ENCODE results near the gene PHYKPL.

PHYKPL gene

DNA sequence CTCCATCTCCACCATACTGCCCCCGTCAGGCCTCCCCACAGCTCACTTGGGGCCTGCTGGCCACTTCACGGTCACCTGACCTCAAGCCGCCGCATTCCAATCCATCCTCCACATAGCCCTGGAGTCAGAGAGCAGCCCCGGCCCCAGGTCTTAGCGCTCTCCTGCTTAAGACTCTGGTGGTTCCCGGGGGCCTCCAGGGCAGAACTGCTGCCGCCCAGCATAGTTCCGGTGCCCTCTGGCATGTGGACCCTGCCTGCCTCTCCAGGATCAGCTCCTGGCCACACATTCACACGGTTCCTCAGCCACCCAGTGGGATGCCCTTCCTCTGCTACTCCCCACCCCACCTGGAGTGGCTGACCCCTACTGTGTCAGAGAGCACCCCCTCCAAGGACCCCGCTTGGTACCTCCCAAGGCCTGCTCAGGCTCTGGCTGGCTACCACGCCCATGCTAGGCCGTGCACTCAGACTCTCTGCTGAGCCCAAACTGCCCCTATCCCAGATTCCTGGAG is 8.7 kb downstream of the PHYKPL start:
- no peak for DNase-seq (ENCODE audit: low read depth in 3 of 3)

DNA sequence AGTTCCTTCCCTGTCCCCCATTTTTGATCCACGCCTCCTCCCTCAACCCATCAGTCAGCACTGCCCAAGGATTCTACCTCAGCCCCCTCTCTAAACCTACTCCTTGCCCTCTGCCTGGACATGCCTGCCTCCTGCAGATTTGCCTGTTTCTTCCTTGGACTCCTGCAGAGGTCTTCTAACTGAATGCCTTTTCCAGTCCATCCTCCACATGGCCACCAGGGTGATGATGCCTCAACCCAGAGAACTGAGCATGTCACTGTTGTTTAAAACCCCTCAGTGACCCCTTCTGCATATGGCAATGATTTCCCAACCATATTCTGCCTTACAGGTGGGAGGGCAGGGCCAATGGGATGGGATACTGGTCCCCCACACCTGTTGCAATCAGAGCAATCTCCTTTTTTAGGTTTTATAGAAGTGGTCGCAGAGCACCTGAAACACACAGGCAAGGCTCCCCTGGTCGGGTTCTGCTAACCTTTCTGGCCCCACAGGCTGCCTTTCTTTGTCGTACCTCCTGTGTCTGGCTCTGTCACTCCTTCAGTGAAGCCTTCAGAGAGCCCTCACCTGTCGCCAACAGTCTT is 9.3 kb downstream of the PHYKPL start:
- no peak for DNase-seq (ENCODE audit: low read depth in 3 of 3)

- no peak for DNase-seq (ENCODE audit: low read depth in 3 of 3)
These were observed 10.3 kb downstream of the PHYKPL start for GRCh38 chr5:178222292-178222691.

GRCh38 chr5:178221853-178222252 is 10.7 kb downstream of the PHYKPL start:
- DNase-seq (ENCODE audit: low read depth in 3 of 3): no peak

DNA sequence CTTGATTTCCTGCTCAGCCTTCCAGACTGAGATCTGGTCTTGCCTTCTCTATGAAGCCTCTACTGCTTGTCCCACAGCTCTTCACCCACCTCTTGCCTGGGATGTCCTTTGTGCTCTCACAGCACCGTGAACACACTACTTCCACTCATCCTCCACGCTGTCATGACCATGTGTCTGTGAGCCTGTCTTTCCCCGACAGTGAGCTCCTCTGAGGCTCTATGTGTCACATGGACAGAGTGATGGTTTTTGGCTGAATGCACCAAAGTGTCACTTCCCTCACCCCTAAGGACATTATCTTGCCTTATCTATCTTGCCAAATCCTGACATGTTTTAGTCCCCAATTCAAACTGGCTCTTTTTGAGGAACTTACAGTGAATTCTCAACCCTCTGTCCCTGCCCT is 11.3 kb downstream of the PHYKPL start:
- DNase-seq (ENCODE audit: low read depth in 3 of 3): no peak

- no peak for DNase-seq (ENCODE audit: low read depth in 3 of 3)
These were observed 13.8 kb downstream of the PHYKPL start for GRCh38 chr5:178218827-178219226.

DNA sequence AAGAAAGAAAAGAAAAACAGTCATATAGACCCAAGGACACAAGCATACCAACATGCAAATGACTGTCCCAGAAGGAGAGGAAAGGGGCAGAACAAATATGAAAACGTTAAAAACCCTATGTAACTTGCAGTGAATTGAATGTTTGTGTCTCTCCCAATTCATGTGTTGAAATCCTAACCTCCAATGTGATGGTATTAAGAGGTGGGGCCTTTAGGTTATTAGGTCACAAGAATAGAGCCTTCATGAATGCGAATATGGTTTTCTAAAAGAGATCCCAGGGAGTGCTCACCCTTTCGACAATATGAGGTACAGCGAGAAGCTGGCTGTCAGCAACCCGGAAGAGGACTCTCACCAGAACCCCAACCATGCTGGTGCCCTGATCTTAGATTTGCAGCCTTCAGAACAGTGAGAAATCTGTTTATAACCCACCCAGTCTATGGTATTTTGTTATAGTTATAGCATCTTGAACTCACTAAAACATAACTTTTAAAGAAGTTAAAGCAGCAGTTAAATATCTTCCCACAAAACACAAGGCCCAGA is 14.3 kb downstream of the PHYKPL start:
- no peak for DNase-seq (ENCODE audit: low read depth in 3 of 3)

DNA sequence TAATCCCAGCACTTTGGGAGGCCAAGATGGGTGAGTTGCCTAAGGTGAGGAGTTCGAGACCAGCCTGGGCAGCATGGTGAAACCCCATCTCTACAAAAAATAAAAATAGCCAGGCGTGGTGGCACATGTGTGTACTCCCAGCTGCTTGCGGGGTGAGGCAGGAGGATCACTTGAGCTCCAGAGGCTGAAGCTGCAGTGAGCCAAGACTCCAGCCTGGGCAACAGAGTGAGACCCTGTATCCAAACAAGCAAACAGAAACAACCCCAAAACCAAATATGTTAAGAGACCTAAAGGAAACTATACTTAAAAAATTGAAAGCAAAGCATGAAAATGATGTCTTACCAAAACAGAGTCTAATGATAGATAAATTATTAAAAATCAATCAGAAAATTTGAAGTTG is 15.8 kb downstream of the PHYKPL start:
- no peak for DNase-seq (ENCODE audit: low read depth in 3 of 3)

DNA sequence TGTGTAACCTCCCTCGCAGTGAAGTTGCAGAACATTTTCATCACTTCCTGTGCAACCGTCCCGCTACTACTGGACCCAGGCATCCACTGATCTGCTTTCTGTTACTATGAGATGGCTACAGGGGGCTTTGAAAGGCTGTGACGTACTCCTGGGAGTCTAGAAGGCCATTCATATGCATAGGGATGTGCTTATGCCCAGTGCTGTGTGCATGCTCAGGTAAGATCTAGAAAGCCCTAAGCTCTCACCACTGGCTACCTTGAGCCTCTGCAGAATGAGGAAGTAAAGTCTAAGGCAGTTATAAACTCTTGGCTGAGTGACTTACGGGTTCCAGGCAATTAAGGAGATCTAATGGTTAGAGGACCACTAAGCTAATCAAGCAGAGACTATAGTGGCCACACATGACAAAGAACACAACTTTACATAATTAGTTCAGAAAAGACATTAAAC is 16.5 kb downstream of the PHYKPL start:
- DNase-seq (ENCODE audit: low read depth in 3 of 3): no peak

GRCh38 chr5:178215280-178216002 is 17.2 kb downstream of the PHYKPL start:
- DNase-seq (ENCODE audit: low read depth in 3 of 3): no peak

DNA sequence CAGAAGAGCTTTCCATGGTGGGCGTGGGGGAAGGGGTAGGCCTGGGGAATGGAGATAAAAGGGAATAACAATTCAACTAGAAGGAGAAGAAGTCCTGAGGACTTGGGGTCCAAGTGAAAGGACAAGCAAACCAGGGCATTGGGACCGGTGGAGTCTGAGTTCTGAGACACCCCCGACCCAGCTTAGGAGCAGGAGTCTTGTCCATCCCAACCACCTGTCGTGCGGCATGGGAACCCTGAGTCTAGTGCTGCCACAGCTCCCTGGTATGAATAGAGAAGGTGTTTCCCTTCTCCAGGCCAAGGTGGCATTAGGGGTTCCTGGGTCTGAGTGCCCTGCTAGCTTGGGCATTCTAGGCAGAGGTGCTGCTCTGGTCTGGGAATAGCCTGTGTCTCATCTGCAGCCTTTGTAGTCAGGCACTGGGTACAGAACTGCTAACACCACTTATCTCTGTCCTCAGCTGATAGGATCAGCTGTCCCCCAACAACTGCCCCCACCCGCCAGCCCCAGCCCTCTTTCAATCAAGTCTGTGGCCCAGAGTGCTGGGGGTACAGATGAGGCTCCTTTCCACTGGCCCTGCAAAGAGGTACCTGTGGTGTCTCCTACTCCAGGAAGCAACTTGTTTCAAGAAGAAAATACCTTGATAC is 18.3 kb downstream of the PHYKPL start:
- DNase-seq (ENCODE audit: low read depth in 3 of 3): no peak

- no peak for DNase-seq (ENCODE audit: low read depth in 3 of 3)
These were observed 18.9 kb downstream of the PHYKPL start for GRCh38 chr5:178213748-178214151.

- DNase-seq (ENCODE audit: low read depth in 3 of 3): no peak
These were observed 19.6 kb downstream of the PHYKPL start for GRCh38 chr5:178213003-178213461.

GRCh38 chr5:178212241-178213002 is 20.2 kb downstream of the PHYKPL start:
- DNase-seq (ENCODE audit: low read depth in 3 of 3): no peak

- no peak for DNase-seq (ENCODE audit: low read depth in 3 of 3)
These were observed 21.2 kb downstream of the PHYKPL start for GRCh38 chr5:178211095-178212048.

DNA sequence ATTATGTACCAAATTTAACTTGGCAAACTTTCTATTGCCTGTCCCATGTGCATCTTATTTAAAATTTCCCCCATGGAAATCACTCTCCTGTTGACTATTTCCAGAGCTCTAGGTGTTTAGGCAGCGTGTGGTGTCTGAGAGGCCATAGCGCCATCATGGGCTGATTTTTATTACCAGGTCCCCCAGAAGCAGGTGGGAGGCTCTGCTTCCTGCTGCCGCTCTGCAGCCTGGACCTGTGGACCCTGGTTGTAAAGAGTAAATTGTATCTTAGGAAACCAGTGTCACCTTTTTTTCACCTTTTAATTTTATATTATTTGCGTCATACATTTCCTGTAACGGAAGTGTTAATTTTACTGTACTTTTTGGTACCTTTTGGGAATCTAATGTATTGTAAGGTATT is 21.9 kb downstream of the PHYKPL start:
- no peak for DNase-seq (ENCODE audit: low read depth in 3 of 3)

- DNase-seq (ENCODE audit: low read depth in 3 of 3): no peak
These were observed 22.5 kb downstream of the PHYKPL start for GRCh38 chr5:178210073-178210535.

GRCh38 chr5:178209334-178210072 is 23.1 kb downstream of the PHYKPL start:
- DNase-seq (ENCODE audit: low read depth in 3 of 3): no peak

DNA sequence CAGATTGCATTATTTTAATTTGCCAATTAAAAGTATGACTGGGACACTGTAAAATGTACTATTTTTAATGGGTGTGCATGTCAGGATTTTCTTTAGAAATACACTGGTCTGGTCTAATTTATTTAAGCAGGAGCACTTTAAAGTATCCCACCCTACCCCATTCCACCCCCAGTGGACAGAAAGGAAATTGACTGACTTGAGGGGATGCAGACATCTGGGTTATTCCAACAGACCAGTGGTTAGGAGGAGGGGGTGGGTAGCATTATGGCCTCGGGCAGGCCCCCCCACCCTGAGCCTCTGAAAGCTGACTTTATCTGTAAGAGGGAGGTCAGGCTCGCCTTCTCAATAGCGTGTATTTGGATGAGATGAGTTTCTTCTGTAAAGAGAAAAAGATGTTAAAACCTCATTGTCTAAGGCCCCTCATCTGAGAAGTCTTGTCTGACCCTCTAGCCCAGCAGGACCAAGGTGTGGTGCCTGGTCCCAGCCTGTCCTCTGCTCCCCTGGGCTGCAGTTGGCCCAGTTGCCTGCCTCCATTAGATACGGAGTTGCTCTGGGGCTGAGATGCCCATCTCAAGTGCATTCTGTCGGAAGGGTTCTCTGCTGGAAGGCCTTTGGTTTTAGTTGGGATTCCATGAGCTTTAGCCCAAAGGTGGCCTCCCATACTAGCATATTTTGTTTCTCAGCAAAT is 23.9 kb downstream of the PHYKPL start:
- DNase-seq (ENCODE audit: low read depth in 3 of 3): no peak

Data from stimulated activated CD4-positive, alpha-beta T cell treated with anti-CD3 and anti-CD28 coated beads, TNF-alpha, amount 100 ng/mL, for 24 hours (primary cell).